ENCODE data around the gene AKT3. TPM values are rescaled to one million over a fixed set of nuclear protein-coding genes. Genes with fewer than 3 reads are reported as not detected.
"Not testable (repeated sequence)": the region's sequence is repeated elsewhere in the genome, so short reads cannot be mapped to it uniquely, and the experiment has no call there.

AKT3 gene
- total RNA-seq, 4 donors from 2014 or later = 29.7 to 77.2 (median 37.4) TPM

DNA sequence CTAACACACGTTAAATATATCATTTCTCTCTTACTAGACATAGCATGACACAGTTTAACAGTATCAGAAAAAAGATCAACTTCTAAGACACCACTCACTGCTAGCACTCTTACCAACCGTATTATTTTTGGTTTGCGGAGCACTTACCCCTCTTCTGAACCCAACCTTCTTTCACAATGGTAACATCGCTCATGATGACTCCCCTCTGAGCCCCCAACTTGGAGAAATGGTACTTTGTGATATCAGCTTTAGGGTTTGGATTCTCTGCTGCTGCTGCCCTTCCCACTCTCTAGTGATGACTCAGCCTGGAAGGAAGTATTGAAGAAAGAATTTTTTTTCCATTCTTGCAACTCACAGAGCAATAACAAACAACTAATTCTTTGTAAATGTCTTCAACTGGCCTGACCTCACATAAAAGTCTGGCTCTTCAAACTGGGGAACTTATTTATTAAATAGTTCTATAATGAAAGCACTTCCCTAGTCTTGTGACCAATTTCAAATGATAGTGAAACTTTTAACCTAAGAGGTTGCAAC is 7.0 kb downstream of the AKT3 start:
- DNase-seq (ENCODE audit: low spot score) (no peak), ATAC-seq (ENCODE audit: low FRiP score) (peak; percentile 83)
- TF ChIP-seq, protein P1, sequence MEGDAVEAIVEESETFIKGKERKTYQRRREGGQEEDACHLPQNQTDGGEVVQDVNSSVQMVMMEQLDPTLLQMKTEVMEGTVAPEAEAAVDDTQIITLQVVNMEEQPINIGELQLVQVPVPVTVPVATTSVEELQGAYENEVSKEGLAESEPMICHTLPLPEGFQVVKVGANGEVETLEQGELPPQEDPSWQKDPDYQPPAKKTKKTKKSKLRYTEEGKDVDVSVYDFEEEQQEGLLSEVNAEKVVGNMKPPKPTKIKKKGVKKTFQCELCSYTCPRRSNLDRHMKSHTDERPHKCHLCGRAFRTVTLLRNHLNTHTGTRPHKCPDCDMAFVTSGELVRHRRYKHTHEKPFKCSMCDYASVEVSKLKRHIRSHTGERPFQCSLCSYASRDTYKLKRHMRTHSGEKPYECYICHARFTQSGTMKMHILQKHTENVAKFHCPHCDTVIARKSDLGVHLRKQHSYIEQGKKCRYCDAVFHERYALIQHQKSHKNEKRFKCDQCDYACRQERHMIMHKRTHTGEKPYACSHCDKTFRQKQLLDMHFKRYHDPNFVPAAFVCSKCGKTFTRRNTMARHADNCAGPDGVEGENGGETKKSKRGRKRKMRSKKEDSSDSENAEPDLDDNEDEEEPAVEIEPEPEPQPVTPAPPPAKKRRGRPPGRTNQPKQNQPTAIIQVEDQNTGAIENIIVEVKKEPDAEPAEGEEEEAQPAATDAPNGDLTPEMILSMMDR (IDR thresholded peaks at IDR 0.05) = no peak

DNA sequence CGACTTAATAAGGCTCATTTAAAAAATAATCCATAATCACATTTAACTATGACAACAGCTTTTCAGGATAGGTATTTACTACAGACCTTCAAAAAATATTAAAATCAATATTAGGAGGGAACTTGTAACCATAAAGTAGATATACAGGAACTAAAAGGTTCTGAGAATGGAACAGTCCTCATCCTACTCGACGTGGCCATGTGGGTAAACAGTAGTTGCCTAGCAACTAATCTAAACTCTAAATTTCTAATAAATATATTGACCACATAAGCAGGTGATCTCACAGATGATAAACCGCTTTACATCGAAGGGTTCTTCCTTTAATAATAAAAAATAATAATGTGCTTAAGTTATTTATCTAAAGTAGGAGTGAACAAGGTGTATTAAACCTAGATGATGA is 7.9 kb downstream of the AKT3 start:
- DNase-seq (ENCODE audit: low spot score) = no peak
- TF ChIP-seq, protein P1 (IDR thresholded peaks at IDR 0.05) = no peak
- ATAC-seq (ENCODE audit: low FRiP score) = no peak

DNA sequence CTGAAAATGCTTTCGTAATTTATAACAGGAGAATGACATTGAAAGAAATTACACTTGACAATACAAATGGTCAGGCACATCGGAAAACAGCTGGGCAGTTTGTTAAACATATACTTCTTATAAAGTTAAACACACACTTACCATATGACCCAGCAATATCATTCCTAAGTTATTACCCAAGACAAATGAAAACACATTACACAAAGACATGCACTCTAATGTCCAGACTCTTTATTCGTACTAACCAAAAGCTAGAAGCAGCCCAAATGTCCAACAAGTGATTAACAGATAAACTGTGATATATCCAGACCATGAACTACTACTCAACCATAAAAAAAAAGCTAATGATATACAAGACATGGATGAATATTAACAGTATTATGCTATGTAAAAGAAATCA is 8.5 kb downstream of the AKT3 start:
- DNase-seq (ENCODE audit: low spot score) (no peak), ATAC-seq (ENCODE audit: low FRiP score) (no peak)
- TF ChIP-seq, protein P1 (IDR thresholded peaks at IDR 0.05) = no peak

DNA sequence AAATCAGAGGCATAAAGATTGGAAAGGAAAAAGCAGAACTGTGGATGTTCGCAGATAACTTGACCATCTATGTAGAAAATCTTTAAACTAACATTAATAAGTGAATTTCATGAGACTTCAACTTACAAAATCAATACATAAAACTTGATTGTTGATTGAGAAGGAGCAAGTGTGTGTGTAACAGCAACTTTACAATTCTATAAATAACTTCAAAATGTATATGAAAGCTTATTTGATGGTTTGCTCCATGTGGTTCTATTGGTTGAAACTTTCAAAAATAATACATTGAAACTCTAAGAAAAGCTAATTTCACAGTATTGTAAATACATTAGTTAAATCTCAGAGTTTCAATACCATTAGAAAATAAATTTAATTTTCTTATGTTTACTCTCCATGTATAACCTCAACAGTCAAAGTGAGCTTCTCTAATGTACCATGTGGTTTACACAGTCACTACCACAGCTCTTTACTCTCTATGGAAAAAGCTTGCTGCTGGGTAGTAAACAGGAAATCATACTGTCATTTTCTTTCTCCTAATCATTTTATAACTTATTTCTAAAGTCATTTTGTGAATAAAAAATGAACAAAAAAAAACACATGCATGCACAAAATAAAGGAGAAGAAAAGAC is 12.0 kb downstream of the AKT3 start:
- TF ChIP-seq, protein P1 (IDR thresholded peaks at IDR 0.05) = no peak
- DNase-seq (ENCODE audit: low spot score) (no peak), ATAC-seq (ENCODE audit: low FRiP score) (no peak)

DNA sequence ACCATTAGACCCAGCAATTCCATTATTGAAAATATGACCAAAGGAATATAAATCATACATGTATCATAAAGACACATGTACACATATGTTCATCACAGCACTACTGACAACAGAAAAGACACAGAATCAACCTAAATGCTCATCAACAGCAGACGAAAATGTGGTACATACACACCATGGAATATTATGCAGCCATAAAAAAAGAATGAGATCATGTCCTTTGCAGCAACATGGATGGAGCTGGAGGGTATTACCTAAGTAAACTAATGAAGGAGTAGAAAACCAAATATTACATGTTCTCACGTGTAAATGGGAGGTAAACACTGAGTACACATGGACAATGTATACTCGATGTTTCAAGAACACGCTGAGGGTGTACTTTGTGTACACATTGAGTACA is 15.9 kb downstream of the AKT3 start:
- TF ChIP-seq, protein P1 (IDR thresholded peaks at IDR 0.05) = no peak
- DNase-seq (ENCODE audit: low spot score) (no peak), ATAC-seq (ENCODE audit: low FRiP score) (no peak)

DNA sequence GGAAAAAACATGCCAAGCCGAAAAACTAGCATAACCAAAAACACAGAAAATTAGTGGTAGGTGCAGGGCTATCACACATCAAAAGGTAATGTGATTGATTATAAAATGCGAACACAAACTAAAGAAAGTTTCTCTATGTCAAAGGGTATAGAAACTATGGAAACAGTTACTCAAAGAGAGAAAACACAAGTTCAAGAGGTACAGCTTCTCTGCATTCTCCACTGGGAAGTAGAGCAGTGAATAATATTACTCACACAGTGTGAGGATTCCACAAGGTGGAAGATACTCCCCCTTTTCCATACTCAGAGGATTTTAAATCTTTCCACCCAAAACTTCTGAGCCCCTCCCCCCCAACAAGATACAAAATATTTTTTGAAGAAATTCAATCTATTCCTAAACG is 18.6 kb downstream of the AKT3 start:
- TF ChIP-seq, protein P1 (IDR thresholded peaks at IDR 0.05) = no peak
- DNase-seq (ENCODE audit: low spot score) (no peak), ATAC-seq (ENCODE audit: low FRiP score) (no peak)

DNA sequence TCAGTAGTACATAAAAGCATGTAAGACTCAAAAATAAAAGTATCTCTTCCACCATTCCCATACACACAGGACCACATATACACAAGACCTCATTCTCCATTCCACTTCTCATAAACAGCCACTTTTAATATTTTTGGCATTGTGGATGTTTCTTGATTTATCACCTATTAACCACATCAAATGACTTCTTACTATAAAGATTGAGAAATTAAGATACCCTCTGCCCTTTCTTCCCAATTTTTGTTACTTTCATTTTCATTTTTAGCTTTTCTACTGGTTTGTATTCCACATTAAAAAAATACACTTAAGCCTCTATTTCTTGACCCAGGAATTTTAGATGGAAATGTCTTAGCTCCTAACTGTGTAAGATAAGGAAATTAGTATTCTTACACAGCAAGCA is 22.8 kb downstream of the AKT3 start:
- DNase-seq (ENCODE audit: low spot score) (no peak), ATAC-seq (ENCODE audit: low FRiP score) (no peak)
- TF ChIP-seq, protein P1 (IDR thresholded peaks at IDR 0.05) = no peak

DNA sequence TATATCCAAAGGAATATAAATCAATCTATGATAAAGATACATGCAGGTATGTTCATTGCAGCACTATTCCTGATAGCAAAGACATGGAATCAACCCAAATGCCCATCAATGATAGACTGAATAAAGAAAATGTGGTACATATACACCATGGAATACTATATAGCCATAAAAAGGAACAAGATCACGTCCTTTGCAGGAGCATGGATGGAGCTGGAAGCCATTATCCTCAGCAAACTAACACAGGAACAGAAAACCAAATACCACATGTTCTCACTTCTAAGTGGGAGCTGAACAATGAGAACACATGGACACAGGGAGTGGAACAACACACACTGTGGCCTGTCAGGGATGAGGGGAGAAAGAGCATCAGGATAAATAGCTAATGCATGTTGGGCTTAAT is 25.1 kb downstream of the AKT3 start:
- ATAC-seq (ENCODE audit: low FRiP score); DNase-seq (ENCODE audit: low spot score): not testable (repeated sequence)
